Activated naive CD4-positive, alpha-beta T cell treated with anti-CD3 and anti-CD28 coated beads, Interleukin-2, amount 10 ng/mL, durations not matched to agents 7 days and 5 days (primary cell): ENCODE results near the gene C6orf89.

Experiments
- CTCF ChIA-PET: fragments of 350-600 bp; sonication (Branson Sonifier 250); formaldehyde crosslinking; loops from one replicate; lab custom pipeline; 2021; ENCODE audit warnings: antibody characterized with exemption; lab: Charles Lee
- DNase-seq: peaks from one replicate; pipeline ENCODE4 v3.0.0-alpha.2; 2020
- H3K27ac Mint-ChIP-seq: one replicate; pipeline ENCODE4 v1.8.0; 2021; ENCODE audit warnings: mild to moderate bottlenecking, moderate library complexity, mixed read lengths
- H3K27me3 Mint-ChIP-seq: one replicate; pipeline ENCODE4 v1.8.0; 2021; ENCODE audit warnings: mild to moderate bottlenecking, mixed read lengths
- H3K36me3 Mint-ChIP-seq: one replicate; pipeline ENCODE4 v1.8.0; 2021; ENCODE audit warnings: mixed read lengths
- H3K4me1 Mint-ChIP-seq: one replicate; pipeline ENCODE4 v1.8.0; 2021; ENCODE audit warnings: mixed read lengths
- H3K4me3 Mint-ChIP-seq: one replicate; pipeline ENCODE4 v1.8.0; 2021; ENCODE audit warnings: mild to moderate bottlenecking, moderate library complexity, mixed read lengths
- H3K9me3 Mint-ChIP-seq: one replicate; pipeline ENCODE4 v1.8.0; 2021; ENCODE audit warnings: mixed read lengths

The C6orf89 gene

DNA sequence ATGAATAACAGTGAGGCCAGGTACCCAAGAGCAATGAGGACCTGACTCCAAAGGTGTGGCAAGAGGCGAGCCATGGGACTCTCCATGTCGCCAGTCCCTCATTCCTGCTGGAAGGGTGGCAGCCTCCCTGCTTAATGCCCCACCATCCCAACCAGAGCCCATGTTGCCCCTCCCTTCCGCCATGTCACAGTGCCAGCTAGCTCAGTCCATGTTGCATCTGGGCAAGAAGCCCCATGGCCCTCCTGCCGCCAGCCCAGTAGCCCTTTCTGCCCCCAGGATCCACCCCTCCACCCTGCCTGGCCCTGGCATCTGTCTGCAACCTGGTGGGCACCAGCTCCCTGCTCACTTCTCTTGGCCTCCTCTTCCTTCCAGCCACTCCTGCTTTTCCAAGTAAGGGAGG, 40.5 kb upstream of the C6orf89 start:
- Mint-ChIP-seq H3K4me3 (no peak overlapping the region), H3K27ac (no peak overlapping the region), H3K27me3 (peaks cover 49% of the 10 kb centered on the region), H3K36me3 (peaks cover 4% of the 10 kb centered on the region), H3K9me3 (no peaks in the 10 kb centered on the region), H3K4me1 (peaks cover 9% of the 10 kb centered on the region)
- no peak for DNase-seq
- CTCF ChIA-PET = interaction anchor here (9.5 kb wide), 1 partner anchor 79 kb away, joined by 149 read pairs; no protein-coding TSS in a partner anchor

DNA sequence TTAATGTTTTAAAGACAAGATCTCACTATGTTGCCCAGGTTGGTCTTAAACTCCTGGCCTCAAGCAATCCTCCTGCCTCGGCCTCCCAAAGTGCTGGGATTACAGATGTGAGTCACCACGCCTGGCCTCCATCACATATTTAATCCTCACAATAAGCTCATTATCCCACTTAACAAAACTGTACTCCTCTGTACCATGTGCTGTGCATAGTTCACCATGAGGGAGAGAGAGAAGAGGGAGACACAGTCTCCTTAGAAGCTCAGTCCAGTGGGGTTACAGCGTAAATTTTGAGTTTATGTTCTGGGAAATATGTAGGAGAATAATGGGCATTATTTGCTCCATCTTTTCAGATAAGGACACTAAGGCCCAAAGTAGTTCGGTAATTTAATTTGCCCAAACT, 38.6 kb upstream of the C6orf89 start:
- peaks cover 2% of the 10 kb centered on the region for H3K9me3 Mint-ChIP-seq
- H3K27ac Mint-ChIP-seq = no peak overlapping the region
- DNase-seq = no peak
- peaks cover 16% of the 10 kb centered on the region for H3K36me3 Mint-ChIP-seq
- H3K27me3 Mint-ChIP-seq = peaks cover 37% of the 10 kb centered on the region
- H3K4me1 Mint-ChIP-seq = no peaks in the 10 kb centered on the region
- H3K4me3 Mint-ChIP-seq = no peak overlapping the region
- CTCF ChIA-PET = interaction anchor here (0.5 to 9.5 kb wide), 8 partner anchors 9 to 81 kb away, joined by 3 to 149 read pairs (median 4); no protein-coding TSS in a partner anchor

DNA sequence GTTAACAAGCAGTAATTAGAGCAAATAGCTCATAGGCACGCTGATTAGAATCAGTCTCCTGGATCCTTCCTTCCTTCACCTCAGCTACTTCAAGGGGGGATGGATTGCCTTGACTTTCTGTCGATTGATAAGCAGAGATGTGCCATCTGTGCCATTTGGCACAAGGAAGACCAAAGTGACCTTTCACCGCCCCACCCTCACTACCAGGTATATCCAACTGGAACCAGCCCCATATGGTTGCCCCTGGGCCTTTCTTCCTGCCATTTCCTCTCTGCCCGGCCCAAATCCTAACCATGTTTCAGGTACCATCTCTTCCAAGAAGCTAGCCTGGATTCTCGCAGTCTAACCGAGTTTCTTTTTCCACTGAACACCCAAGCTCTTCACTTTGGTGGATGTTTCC, 37.8 kb upstream of the C6orf89 start:
- no peak overlapping the region for H3K27ac Mint-ChIP-seq
- H3K4me1 Mint-ChIP-seq = no peaks in the 10 kb centered on the region
- peaks cover 32% of the 10 kb centered on the region for H3K27me3 Mint-ChIP-seq
- CTCF ChIA-PET = interaction anchor here (1.0 to 9.5 kb wide), 8 partner anchors 10 to 89 kb away, joined by 3 to 149 read pairs (median 3); no protein-coding TSS in a partner anchor
- no peak for DNase-seq
- H3K4me3 Mint-ChIP-seq = no peak overlapping the region
- H3K9me3 Mint-ChIP-seq = peaks cover 2% of the 10 kb centered on the region
- peaks cover 18% of the 10 kb centered on the region for H3K36me3 Mint-ChIP-seq

DNA sequence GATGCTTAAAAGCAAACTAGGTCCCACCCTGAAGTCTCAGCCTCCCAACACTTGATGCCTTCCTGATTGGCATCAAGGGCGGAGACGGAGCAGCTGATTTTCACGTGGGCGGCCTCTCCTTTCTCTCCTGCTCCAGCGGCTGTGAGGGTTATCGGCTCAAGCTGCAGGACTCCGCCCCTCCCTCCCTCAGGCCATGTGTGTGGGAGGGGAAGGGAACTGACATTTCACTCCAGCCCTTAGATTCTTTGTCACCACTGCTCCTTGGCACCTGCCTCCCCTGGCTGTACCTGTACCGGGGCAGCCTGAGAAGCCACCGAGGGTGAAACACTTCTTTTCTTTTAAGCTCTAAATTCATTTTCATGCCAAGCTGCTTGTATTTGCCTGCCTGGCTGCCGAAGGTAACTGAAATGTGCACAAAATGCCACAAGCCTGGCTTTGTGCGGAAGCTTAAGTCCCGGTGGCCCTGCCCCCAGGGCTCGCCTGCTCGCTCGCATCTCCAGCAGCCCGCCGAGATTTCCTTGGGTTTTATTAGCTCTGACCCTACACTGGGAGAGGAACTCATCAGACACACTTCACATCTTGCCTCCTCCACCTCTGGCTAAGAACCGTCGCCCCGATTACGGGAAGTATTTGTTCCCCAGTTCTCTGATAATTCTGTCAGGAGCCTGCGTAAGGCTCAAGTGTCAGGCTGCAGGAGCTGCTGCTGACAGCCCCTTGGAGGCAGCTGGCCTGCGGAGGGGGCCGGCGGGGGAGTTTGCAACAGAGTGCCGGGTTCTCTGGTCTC, 36.9 kb upstream of the C6orf89 start:
- Mint-ChIP-seq H3K27ac (no peak overlapping the region), H3K9me3 (peaks cover 2% of the 10 kb centered on the region), H3K36me3 (peaks cover 26% of the 10 kb centered on the region), H3K4me1 (no peaks in the 10 kb centered on the region), H3K27me3 (peaks cover 27% of the 10 kb centered on the region), H3K4me3 (no peak overlapping the region)
- DNase-seq = no peak
- CTCF ChIA-PET = interaction anchor here (0.9 to 9.5 kb wide), 12 partner anchors 8 to 169 kb away, joined by 3 to 149 read pairs (median 4); no protein-coding TSS in a partner anchor

DNA sequence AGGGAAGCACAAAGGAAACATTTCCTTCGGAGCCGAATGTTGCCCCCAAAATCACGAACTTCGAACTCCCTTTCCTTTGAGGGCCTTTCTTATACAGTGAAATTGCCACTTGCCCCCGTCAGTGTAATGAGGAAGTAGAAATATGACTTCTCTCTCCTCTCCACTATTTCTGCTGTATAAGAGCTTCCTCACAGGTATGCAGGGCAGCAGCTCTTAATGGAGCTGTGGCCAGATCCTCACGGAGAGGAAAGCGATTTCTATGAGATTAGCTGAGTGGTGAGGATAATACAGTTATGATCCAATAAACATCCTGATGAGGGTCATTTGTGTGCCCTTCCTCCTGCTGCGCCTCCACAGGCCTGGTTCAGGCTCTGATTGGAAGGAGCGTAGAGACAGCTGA, 35.7 kb upstream of the C6orf89 start:
- Mint-ChIP-seq H3K36me3 (peaks cover 34% of the 10 kb centered on the region), H3K4me3 (no peak overlapping the region), H3K27ac (no peak overlapping the region), H3K4me1 (no peaks in the 10 kb centered on the region), H3K9me3 (peaks cover 2% of the 10 kb centered on the region), H3K27me3 (peaks cover 23% of the 10 kb centered on the region)
- CTCF ChIA-PET = interaction anchor here (0.7 to 9.5 kb wide), 9 partner anchors 11 to 83 kb away, joined by 3 to 149 read pairs (median 12); partner anchors contain the start of gene PPIL1
- no peak for DNase-seq

DNA sequence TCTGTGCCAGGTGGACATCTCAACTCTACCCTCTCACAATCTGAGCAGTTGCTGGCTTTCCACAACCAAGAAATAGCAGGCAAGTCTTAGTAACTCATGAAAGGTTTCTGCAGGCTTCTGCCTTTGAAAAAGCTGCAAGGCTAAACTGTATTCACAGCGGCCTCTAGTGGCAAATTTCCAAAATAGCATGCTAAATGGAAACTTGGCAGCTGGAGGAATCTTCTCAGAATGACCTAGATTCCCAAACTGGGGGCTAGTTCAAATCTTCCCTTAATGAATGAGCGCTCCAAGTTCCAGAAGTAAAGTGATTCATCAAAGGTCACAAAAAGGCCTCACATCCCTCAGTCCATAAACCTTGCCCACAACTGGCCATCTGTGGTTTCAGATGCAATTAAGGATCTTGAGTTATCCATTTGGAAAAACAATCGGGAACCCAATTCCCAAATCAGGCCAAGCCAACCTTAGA, 34.6 kb upstream of the C6orf89 start:
- Mint-ChIP-seq H3K4me1 (no peaks in the 10 kb centered on the region), H3K9me3 (peaks cover 2% of the 10 kb centered on the region), H3K27me3 (peaks cover 15% of the 10 kb centered on the region), H3K27ac (no peak overlapping the region), H3K36me3 (peaks cover 41% of the 10 kb centered on the region), H3K4me3 (no peak overlapping the region)
- CTCF ChIA-PET = interaction anchor here (0.7 to 9.5 kb wide), 25 partner anchors 8 to 237 kb away, joined by 3 to 149 read pairs (median 5); partner anchors contain the start of genes C6orf89, PI16 and PPIL1
- DNase-seq = peak; percentile 55

DNA sequence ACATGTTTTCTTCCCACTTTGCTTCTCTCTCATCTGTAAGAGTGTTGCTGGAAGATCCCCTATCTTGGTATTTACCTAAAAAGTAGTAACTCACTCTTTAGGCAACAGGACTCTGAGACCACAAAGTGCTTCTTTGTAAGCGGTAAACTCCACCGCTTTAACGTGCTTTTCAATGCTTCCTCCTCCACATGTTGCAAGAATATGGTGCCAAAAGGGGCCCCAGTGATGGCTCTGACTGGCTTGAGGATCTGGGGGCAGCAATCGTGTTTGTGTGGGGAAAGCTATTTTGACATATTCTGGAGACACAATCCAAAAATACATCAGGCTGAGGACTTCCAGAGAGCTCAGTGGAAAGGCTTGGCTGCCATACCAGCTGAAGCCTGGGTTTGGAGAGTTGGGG, 34.1 kb upstream of the C6orf89 start:
- peaks cover 2% of the 10 kb centered on the region for H3K9me3 Mint-ChIP-seq
- no peaks in the 10 kb centered on the region for H3K4me1 Mint-ChIP-seq
- no peak overlapping the region for H3K27ac Mint-ChIP-seq
- no peak for DNase-seq
- H3K4me3 Mint-ChIP-seq = no peak overlapping the region
- CTCF ChIA-PET = interaction anchor here (0.7 to 9.5 kb wide), 26 partner anchors 8 to 237 kb away, joined by 3 to 149 read pairs (median 6); partner anchors contain the start of genes C6orf89, PI16 and PPIL1
- H3K36me3 Mint-ChIP-seq = peaks cover 44% of the 10 kb centered on the region
- H3K27me3 Mint-ChIP-seq = peaks cover 15% of the 10 kb centered on the region

DNA sequence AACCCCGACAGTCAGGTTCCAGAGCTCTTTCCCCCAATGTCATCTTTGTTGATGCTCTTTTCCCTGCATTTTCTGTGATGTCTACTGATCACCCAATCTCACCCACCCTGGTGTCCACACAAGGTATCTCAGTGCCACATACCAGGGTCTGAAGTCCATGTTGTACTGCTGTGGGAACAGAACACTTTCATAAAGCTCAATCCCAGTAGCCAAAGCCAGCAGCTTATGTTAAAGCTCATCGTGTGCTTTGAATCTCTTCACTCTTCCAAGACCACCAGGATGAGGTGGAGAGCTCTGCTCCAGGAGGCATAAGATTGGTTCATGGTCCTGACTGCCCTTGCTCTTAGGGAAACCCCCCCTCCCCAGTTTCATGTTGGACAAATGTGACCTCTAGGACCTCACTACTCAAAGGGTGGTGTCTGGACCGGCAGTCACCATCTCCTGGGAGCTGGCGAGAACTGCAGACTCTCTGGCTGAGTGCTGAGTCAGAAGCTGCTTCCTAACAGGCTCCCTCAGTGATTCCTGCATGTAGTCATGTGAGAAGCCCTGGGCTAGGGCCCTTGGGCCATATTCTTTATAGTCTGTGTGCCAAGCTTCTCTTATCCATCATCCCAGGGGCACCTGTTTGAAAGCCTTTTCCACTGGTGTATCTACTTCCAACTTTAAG, 33.1 kb upstream of the C6orf89 start:
- Mint-ChIP-seq H3K9me3 (peaks cover 2% of the 10 kb centered on the region), H3K27me3 (peaks cover 15% of the 10 kb centered on the region), H3K4me3 (no peak overlapping the region), H3K36me3 (peaks cover 50% of the 10 kb centered on the region), H3K4me1 (no peaks in the 10 kb centered on the region), H3K27ac (no peak overlapping the region)
- CTCF ChIA-PET = interaction anchor here (0.6 to 9.5 kb wide), 19 partner anchors 8 to 228 kb away, joined by 3 to 149 read pairs (median 6); partner anchors contain the start of genes C6orf89 and PPIL1
- no peak for DNase-seq

DNA sequence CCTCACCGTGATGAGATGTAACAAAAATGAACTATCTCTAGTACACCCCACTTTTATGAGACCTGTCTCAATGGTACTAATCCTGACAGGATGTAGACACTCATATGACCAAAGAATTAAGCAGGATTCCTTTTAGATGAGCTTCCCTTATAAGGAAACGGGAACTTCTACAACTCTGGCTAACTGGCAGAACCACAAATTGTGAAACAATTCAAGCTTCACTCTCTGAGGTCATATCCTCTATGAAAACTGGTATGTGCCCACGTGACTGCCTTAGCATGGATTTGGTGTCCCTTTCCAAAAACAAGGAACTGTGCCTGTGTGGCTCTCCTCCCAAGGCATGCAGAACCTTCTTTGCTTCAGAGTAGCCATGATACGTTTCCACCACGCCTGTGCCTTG, 32.4 kb upstream of the C6orf89 start:
- CTCF ChIA-PET = interaction anchor here (0.6 to 9.5 kb wide), 11 partner anchors 10 to 229 kb away, joined by 3 to 149 read pairs (median 9); partner anchors contain the start of gene PPIL1
- Mint-ChIP-seq H3K36me3 (peaks cover 50% of the 10 kb centered on the region), H3K4me3 (no peak overlapping the region), H3K4me1 (no peaks in the 10 kb centered on the region), H3K27ac (no peak overlapping the region), H3K9me3 (peaks cover 2% of the 10 kb centered on the region), H3K27me3 (peaks cover 12% of the 10 kb centered on the region)
- DNase-seq = no peak

DNA sequence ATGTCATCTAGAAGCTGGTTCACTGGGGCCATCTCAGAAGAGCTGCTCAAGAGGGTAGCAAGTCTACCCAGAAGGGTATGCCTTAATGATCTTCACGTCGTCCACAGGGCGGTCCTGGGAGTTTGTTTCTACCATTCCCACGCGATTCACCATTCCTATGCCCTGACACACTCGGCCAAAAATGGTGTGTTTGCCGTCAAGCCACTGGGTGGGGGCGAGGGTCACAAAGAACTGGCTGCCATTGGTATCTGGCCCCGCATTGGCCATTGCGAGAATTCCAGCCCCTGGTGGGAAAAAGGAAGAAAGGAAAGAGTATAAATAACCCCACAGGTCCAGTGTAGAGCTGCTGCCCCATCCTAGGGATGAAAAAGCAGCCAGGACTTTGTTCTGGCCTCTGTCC, 30.0 kb upstream of the C6orf89 start:
- Mint-ChIP-seq H3K4me1 (peaks cover 3% of the 10 kb centered on the region), H3K27me3 (peaks cover 3% of the 10 kb centered on the region), H3K4me3 (no peak overlapping the region), H3K27ac (no peak overlapping the region), H3K36me3 (peaks cover 54% of the 10 kb centered on the region), H3K9me3 (peaks cover 2% of the 10 kb centered on the region)
- CTCF ChIA-PET = no interaction called here
- no peak for DNase-seq

DNA sequence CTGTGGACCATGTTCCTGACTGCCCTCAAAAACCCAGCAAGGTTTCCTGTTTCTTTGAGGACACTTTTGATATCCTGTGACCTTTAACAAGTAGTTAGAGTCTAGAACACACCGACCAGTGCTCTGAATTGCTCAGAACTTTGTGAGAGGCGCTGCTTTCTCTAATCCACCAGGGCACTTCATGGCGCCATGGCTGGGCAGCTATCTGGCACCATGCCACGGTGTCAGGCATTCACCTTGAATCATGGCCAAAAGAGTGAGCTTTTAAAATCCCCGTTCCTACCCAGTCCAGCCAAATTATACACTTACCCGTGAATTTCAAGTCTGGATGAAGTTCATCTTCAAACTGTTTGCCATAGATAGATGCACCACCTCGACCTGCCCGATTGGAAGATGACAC, 29.5 kb upstream of the C6orf89 start:
- Mint-ChIP-seq H3K9me3 (no peaks in the 10 kb centered on the region), H3K27ac (no peak overlapping the region), H3K4me3 (no peak overlapping the region), H3K27me3 (no peaks in the 10 kb centered on the region), H3K36me3 (peaks cover 53% of the 10 kb centered on the region), H3K4me1 (peaks cover 3% of the 10 kb centered on the region)
- no peak for DNase-seq
- CTCF ChIA-PET = no interaction called here

DNA sequence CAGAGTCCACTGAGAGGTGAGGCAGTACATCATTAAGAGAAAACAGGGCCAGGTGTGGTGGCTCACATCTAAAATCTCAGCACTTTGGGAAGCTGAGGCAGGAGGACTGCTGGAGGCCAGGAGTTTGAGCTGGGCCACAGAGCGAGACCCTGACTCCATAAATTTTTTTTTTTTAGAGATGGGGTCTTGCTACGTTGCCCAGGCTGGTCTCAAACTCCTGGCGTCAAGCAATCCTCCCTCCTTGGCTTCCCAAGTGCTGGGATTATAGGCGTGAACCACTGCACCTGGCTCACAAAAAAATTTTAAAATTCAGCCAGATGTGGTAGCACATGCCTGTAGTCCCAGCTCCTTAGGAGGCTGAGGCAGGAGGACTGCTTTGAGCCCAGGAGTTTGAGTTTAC, 28.4 kb upstream of the C6orf89 start:
- DNase-seq = no peak
- Mint-ChIP-seq H3K27me3 (no peaks in the 10 kb centered on the region), H3K9me3 (no peaks in the 10 kb centered on the region), H3K4me3 (no peak overlapping the region), H3K36me3 (peaks cover 51% of the 10 kb centered on the region), H3K4me1 (peaks cover 3% of the 10 kb centered on the region), H3K27ac (no peak overlapping the region)
- CTCF ChIA-PET = interaction anchor here (1.4 kb wide), 1 partner anchor 10 kb away, joined by 3 read pairs; no protein-coding TSS in a partner anchor

DNA sequence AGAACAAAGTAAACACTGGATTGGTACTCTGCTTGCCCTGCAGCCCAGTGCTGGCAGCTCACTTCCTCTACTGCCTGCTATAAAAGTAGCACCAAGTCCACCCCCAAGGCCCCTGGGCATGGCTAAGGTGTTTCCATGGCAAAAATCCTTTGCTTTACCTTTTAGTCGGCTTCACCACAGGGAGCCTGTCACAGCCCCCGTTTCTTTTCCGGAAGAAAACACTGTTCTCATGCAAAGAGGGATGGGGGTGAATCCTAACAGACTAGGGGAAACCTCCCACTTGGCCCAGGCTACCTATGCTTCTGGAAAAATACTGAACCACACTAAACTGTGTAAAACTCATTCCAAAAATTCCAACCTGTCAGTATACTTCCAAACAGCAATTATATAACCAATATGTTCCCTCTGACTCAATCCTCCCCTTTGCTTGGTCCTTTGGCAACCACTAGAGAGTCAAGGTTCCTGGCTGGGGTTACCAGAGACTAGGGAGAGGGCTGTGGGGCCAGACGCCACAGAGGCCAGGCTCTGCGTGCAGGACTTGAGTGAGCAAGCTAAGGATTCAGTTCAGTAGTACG, 27.3 kb upstream of the C6orf89 start:
- Mint-ChIP-seq H3K27ac (no peak overlapping the region), H3K9me3 (no peaks in the 10 kb centered on the region), H3K4me1 (peaks cover 7% of the 10 kb centered on the region), H3K4me3 (no peak overlapping the region), H3K36me3 (peaks cover 56% of the 10 kb centered on the region), H3K27me3 (no peaks in the 10 kb centered on the region)
- DNase-seq = no peak
- CTCF ChIA-PET = interaction anchor here (0.6 to 1.4 kb wide), 2 partner anchors 11 to 92 kb away, joined by 3 read pairs; no protein-coding TSS in a partner anchor
